ENCODE data around the gene UPK3A. TPM values are rescaled to one million over a fixed set of nuclear protein-coding genes. Genes with fewer than 3 reads are reported as not detected.

Gene UPK3A
- total and polyA plus RNA-seq, 2 experiments from 2014 or later, result 0.47 TPM; not detected in 1

GRCh38 chr22:45335021-45335818 is 50.5 kb downstream of the UPK3A start:
- H2AFZ ChIP-seq, result no peak overlapping the region
- no peaks in the 10 kb centered on the region for H3F3A ChIP-seq (replicated peaks; ENCODE audit: low read depth)
- Mint-ChIP-seq H3K9me3 (no peaks in the 10 kb centered on the region), H3K4me1 (no peaks in the 10 kb centered on the region), H3K27me3 (ENCODE audit: insufficient read depth, low read depth, poor library complexity) (peaks cover 3% of the 10 kb centered on the region), H3K27ac (no peak overlapping the region; the same call in 1 of the 2 replicates), H3K36me3 (ENCODE audit: low read depth) (peaks cover 35% of the 10 kb centered on the region), H3K4me3 (no peak overlapping the region)
- H3K27ac ChIP-seq (ENCODE audit: low read depth), result no peak overlapping the region
- DNase-seq (ENCODE audit: low spot score) (peak; percentile 79), ATAC-seq (peak; percentile 99)
- peaks cover 3% of the 10 kb centered on the region; the same call in 1 of the 2 replicates for H4K20me1 ChIP-seq (replicated peaks; ENCODE audit: insufficient read depth)
- no peaks in the 10 kb centered on the region for H3K4me1 ChIP-seq (ENCODE audit: insufficient read depth)
- peaks cover 22% of the 10 kb centered on the region for H3K36me3 ChIP-seq (ENCODE audit: insufficient read depth)
- H3K27me3 ChIP-seq (ENCODE audit: insufficient read depth), result no peaks in the 10 kb centered on the region
- H3K4me2 ChIP-seq, result no peak overlapping the region
- H3K4me3 ChIP-seq, result no peak overlapping the region
- no peaks in the 10 kb centered on the region for H3K79me2 ChIP-seq (replicated peaks; ENCODE audit: insufficient read depth)
- H3K9me2 ChIP-seq (ENCODE audit: insufficient read depth), result no peaks in the 10 kb centered on the region
- TF ChIP-seq ZNF462 (CRISPR knock-in tag; IDR thresholded peaks at IDR 0.05) (no peak), CTCF (conservative IDR thresholded peaks at IDR 0.05; ENCODE audit: low read depth in 2 of 2) (peak; percentile 20 to 31; a peak in 1 of 4 replicates), EZH2phosphoT487 (IDR thresholded peaks at IDR 0.05; ENCODE audit: unreplicated experiment) (no peak), REST (IDR thresholded peaks at IDR 0.05; ENCODE audit: unreplicated experiment) (peak; percentile 22)

Data from GM23338 (cell line).